CD4-positive, alpha-beta T cell treated with Interleukin-4 for 4 hours (primary cell): ENCODE results near the gene DRD2.

ENCODE experiments used
- DNase-seq: peaks from one replicate; pipeline ENCODE4 v3.0.0-alpha.2; 2020

DRD2 gene

DNA sequence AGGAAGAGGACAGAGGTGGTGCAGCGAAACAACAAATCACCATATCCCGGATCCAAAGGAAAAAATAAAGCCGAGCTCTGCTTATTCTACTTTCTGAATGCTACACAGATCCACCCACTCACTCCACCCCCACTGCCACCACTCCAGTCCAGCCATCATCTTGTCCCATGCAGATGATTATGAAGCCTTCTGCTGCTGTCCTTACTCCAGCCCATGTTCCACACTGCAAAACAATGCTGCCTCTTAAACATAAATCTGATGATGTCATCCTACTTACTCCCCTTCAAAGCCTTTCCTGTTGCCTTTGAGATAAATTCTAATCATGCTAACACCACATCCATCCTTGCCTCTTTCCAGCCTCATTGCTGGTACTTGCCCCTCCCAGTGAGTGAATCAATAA is 6.5 kb upstream of the DRD2 start:
- no peak for DNase-seq

GRCh38 chr11:113481226-113481625 is 6.0 kb upstream of the DRD2 start:
- DNase-seq: no peak

DNA sequence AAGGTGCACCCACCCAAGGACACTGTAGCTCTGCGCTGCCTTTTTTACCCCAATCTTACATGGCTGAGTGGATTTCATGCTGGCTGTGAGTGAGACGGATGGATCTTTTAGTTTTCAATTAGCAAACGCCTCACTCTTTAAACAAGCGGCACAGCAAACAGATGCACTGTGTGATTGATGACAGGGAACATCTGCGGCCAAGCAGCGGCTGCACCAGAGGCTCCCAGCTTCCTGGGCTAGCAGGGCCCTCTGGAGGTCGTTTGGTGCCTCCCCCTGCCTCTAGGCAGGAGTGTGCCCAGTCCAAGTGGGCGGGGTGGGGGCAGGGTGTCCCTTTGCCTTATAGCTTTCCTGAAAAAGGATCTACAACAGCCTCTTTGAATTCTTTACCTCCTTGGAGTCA is 2.1 kb upstream of the DRD2 start:
- no peak for DNase-seq

GRCh38 chr11:113476553-113476952 is 1.4 kb upstream of the DRD2 start:
- DNase-seq: no peak

DNA sequence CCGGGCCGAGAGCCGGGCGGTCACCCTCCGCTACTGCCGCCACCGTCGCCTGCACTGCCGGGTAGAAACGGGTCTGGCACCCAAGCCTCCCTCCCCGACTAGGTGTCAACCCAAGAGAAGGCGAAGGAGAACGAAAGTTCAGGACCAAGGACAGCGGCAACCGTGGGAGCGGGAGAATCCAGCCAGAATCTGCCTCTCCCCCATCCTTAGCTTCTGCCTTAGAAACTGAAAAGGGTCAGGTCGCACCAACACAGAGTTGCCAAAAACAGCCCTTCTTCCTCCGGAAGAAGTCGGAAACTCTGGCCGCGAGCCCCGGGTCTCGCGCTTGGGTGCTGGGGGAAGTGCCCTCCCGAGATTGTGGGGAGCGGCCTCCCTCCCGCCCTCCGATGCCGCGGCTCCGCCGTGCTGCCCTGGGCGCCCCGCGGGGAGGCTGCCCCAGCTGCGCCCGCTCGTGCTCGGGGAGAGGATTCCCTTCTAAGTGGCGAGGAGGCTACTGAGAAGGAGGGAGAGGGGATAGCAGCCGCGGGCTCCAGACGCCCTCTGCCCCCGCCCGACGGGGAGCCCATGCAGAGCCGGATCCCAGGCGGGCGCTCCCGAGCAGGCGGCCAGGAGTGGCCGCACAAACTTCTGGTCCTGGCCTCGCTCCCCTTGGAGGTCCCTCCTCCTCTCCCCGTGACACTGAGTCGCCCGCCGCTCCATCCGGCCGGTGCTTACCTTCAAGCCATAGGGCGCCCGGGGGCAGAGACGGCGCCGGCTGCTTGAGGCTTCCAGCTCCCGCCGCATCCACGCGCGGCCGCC is 637 bp downstream of the DRD2 start:
- peak; percentile 5 for DNase-seq

DNA sequence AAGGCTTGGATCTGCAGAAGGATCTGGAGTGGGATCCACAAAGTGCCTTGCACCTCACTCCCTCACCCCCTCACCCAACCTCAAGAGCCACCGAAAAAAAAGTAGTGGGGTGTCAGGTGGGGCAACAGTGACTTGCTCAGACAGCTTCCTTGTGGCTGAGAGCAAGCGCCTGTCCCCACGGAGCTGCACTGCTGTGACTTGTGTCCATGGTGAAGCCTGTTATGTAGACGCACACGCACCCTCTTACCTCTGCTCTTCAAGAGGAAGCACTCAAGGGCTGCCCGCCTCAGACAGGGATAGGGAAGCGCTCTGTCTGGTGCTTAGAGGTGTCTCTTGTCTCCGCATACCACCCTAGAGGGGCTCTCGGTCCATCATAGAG is 1.2 kb downstream of the DRD2 start:
- DNase-seq: no peak

DNA sequence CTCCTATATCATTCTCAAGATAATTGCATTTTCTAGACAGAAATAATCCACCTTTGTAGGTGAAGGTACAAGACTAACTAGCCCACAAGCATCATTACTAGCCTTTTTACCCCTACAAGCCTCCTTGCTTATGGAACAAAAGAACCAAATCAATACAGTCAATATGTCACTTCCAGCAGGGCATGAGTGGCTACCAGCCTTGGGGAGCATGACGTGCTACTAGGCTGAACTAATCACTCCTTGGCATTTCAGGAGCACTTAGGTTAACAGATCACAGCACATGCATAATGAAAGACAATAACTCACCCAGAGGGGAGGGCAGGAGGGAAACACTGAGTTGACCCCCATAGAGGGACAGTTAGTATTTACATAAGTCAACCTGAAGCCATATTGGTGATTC is 2.7 kb downstream of the DRD2 start:
- DNase-seq: no peak

- no peak for DNase-seq
Observed at GRCh38 chr11:113470233-113470632, 5.0 kb downstream of the DRD2 start.

GRCh38 chr11:113468726-113469345 is 6.4 kb downstream of the DRD2 start:
- no peak for DNase-seq

DNA sequence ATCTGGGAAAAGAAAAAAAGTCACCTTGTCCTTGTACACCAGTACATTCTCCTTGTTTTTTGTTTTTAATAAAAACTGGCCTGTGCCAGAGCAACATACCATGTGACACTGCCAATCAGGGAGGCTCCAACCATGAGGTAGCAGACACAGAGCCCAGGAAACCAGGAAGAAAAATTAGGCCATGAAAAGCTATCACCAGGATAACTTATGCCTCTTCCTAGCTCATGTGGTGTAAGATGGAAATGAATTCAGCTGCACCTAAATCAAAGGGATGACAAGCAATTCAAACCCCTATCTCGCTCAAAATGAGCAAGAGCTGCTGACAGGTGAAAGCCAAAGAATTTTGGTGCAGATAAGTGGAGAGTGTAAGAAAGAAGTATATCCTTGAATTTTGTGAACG is 7.7 kb downstream of the DRD2 start:
- DNase-seq: no peak

GRCh38 chr11:113465786-113466185 is 9.4 kb downstream of the DRD2 start:
- no peak for DNase-seq

- DNase-seq: no peak
Observed at GRCh38 chr11:113464416-113464815, 10.8 kb downstream of the DRD2 start.

DNA sequence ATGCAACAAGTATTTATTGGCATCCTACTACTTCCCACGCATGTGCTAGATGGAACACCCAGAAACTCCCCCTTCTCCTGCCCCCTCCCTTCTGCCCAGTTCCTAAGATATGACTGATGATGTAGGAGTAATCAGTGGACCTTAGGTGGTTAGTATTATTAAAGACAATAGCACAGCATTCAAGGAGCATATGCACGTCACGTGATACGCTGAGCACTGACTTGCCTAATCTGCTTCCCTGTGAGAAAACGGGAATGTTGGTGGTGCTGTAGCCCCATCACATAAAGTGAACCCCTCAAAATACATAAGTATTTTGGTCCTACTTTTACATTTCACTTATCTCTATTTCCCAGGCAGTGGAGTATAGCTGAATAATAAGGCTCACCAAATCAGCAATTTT is 12.4 kb downstream of the DRD2 start:
- DNase-seq: no peak

DNA sequence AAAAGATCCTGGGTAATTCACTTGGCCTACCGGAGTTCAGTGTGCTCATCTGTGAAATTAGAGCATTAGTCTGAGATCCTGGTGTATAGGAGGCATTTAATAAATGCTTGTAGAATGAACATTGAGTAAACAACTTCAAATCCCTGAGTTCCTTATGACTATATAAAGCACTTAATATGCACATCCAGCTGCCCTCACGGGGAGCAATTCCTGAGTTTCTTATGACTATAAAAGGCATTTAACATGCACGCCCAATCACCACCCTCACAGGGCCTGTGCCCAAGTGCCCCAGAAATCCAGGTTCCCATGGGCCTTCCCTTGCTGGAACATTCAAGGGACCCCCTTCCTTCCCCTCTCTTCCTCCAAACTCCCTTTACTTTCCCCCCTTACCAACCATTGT is 13.6 kb downstream of the DRD2 start:
- DNase-seq: no peak

GRCh38 chr11:113460469-113460868 is 14.7 kb downstream of the DRD2 start:
- no peak for DNase-seq

GRCh38 chr11:113458189-113458588 is 17.0 kb downstream of the DRD2 start:
- DNase-seq: no peak

GRCh38 chr11:113457784-113458183 is 17.4 kb downstream of the DRD2 start:
- no peak for DNase-seq

DNA sequence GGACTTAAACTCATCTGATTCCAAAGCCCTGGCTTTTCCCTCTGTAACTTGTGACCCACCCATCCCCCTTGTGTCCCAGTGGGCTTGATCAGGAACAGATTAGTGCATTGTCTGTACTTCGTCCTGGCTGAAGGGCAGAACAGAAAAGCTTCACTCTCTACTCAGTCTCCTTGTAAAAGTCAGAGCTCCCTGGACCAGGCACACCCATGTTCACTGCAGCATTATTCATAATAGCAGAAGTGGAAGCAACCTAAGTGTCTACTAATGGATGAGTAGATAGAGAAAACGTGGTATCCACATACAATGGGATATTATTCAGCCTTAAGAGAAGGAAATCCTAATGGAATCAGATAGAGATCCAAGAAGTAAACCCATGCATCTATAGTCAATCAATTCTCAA is 20.7 kb downstream of the DRD2 start:
- no peak for DNase-seq

DNA sequence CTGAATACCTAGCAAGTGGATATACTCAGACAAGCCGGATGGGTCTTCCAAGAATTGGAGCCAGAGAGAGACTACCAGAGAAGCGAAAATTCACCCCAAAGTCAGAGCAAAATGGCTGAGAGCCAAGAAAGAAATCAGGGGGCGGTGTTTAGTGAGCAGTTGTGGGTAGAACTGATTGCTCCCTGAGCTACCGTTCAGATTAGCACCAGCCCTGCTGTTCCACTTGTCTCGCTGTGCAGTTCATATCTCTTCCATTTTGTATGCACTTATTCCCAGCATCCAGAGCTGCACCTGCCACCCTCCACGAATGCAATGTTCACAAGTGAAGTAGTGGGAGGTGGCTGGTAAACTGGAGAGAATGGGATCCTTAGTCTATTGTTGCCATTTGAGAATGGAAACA is 25.5 kb downstream of the DRD2 start:
- DNase-seq: no peak

DNA sequence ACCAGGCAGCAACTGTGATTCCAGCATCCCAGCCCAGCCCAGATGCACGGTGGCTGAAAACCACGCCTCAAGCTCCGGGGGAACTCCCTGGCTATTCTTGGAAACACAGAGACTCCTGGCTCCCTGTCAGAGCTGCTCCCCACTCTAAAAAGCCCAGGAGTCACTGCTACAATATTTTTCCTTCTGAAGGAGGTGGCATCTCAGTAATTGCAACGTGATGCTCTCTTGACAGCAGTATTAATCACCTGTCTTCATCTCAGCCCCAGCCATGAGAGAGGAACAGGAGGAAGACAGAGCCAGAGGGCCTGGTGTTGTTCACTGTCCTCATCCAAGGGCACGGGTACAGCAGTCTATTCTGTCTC is 26.9 kb downstream of the DRD2 start:
- no peak for DNase-seq

DNA sequence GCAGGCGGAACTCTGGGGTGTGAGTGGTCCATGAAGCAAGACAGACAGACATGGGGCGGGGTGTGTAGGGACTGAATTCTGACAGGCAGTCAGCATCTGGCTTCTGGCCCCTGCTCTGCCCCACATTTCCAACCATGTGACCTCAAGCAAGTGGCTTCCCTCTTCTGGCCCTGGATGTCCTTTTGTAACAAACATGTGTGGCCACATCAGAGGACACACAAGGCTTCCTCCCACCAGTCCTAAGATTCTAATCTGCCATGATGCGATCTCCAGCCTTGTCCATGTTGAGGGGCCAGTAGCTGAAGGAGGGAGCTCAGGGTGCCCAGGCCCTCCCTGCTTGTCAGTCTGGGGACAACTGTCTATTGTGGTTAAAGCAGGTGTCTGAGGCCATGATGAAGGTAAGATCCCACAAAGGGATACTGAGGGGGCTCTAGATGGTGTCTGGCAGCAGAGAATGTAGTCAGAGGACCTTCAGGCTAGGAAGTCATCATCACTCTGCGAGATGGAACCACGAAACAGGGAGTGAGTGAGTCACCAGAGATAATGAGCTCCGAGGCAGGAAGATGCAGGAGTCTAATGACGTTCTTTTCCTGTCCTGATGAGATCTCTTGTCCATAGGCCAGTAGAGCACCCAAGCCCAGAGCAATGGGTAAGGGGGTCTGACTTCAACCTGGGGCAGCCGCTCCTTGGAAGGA is 27.4 kb downstream of the DRD2 start:
- DNase-seq: no peak

GRCh38 chr11:113446938-113447337 is 28.3 kb downstream of the DRD2 start:
- DNase-seq: no peak

DNA sequence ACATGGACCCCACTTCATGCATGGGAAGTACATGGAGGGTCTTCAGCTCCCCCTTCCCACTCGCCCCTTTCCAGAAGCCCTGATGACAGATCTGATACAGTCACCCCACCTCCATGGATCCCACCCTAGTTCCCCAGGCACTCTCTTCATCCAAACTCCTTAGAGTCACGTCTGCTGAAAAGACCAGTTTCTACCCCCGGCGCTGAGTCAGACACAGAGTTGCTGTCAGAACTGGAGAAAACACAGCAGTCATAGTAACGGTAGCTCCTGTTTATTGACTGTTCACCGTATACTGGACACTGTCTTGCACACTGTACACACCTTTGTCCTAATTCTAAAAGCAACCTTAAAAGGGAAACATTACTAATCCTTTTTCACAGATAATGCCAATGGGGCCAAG is 29.1 kb downstream of the DRD2 start:
- DNase-seq: no peak

GRCh38 chr11:113444502-113445123 is 30.6 kb downstream of the DRD2 start:
- no peak for DNase-seq
